OCI-LY7 (cell line): ENCODE measurements around the gene GLRA1. TPM values are rescaled to one million over a fixed set of nuclear protein-coding genes. Genes with fewer than 3 reads are reported as not detected.

Experiments
- BruUV-seq: library from RNA; stranded (reverse); fragments of 400-500 nt; replicated peaks from 2 replicates; lab custom pipeline; 2021; lab: Mats Ljungman, UMichigan
- CTCF ChIA-PET: fragments of 300-600 bp; sonication (Branson Sonifier 250); formaldehyde crosslinking; loops from one replicate; lab custom pipeline; 2022; ENCODE audit warnings: antibody characterized with exemption; ENCODE audit not compliant: unreplicated experiment; lab: Charles Lee
- POLR2A ChIA-PET: fragments of 300-600 bp; sonication (Branson Sonifier 250); formaldehyde crosslinking; loops from one replicate; lab custom pipeline; 2022; ENCODE audit warnings: antibody characterized with exemption; lab: Charles Lee
- DNase-seq: peaks from one replicate; pipeline ENCODE4 v3.0.0-alpha.2; 2015; ENCODE audit warnings: low spot score
- H2AFZ ChIP-seq: fragments of 200-600 bp; sonication (generic), shearing (Covaris generic); 2 replicates; pipeline ENCODE4 v1.6.1; 2014; ENCODE audit warnings: mild to moderate bottlenecking, antibody characterized with exemption, low read length, moderate library complexity
- H3K27ac ChIP-seq: fragments of 200-600 bp; sonication (generic); 2 replicates; pipeline ENCODE4 v1.5.1; 2014; ENCODE audit warnings: mixed run types, low read depth, mild to moderate bottlenecking, moderate library complexity, low read length, inconsistent platforms; ENCODE audit not compliant: poor library complexity, severe bottlenecking
- H3K36me3 ChIP-seq: fragments of 200-600 bp; sonication (generic); 2 replicates; pipeline ENCODE4 v1.6.1; 2014; ENCODE audit warnings: mild to moderate bottlenecking, antibody characterized with exemption, low read length, moderate library complexity, mixed read lengths; ENCODE audit not compliant: insufficient read depth
- H3K4me1 ChIP-seq: fragments of 200-600 bp; sonication (generic); 2 replicates; pipeline ENCODE4 v1.5.1; 2014; ENCODE audit warnings: mild to moderate bottlenecking, low read length; ENCODE audit not compliant: insufficient read depth, poor library complexity, severe bottlenecking
- H3K4me2 ChIP-seq: fragments of 200-600 bp; sonication (generic); 2 replicates; pipeline ENCODE4 v1.6.1; 2014; ENCODE audit warnings: mild to moderate bottlenecking, low read length
- H3K4me3 ChIP-seq: fragments of 200-600 bp; sonication (generic); 2 replicates; pipeline ENCODE4 v1.5.1; 2014; ENCODE audit warnings: mild to moderate bottlenecking, low read depth, low read length; ENCODE audit not compliant: poor library complexity, severe bottlenecking
- H3K79me2 ChIP-seq: fragments of 200-600 bp; sonication (generic); 2 replicates; pipeline ENCODE4 v1.6.1; 2016; ENCODE audit warnings: low read depth, mild to moderate bottlenecking, low read length, moderate library complexity, mixed read lengths; ENCODE audit not compliant: insufficient read depth
- H3K9me2 ChIP-seq: fragments of 200-600 bp; sonication (generic); 2 replicates; pipeline ENCODE4 v1.6.1; 2016; ENCODE audit warnings: mild to moderate bottlenecking, low read length, mixed read lengths; ENCODE audit not compliant: insufficient read depth
- H3K9me3 ChIP-seq: fragments of 200-600 bp; sonication (generic); 2 replicates; pipeline ENCODE4 v1.6.1; 2014; ENCODE audit warnings: mild to moderate bottlenecking, mixed run types, low read length, mixed read lengths
- H4K20me1 ChIP-seq: fragments of 200-600 bp; sonication (generic); 2 replicates; pipeline ENCODE4 v1.6.1; 2014; ENCODE audit warnings: mild to moderate bottlenecking, antibody characterized with exemption, low read length, moderate library complexity, mixed read lengths; ENCODE audit not compliant: insufficient read depth
- EZH2phosphoT487 ChIP-seq: fragments of 200-600 bp; sonication (generic); IDR thresholded peaks from 2 replicates; pipeline ENCODE4 v1.6.1; 2018; ENCODE audit warnings: low read depth, borderline replicate concordance, mild to moderate bottlenecking, mixed run types, antibody characterized with exemption, low read length, moderate library complexity, mixed read lengths
- intact Hi-C: fragments of 100-400 bp; cut with micrococcal nuclease; formaldehyde crosslinking; loops from one replicate; pipeline ENCODE4 v1.10.0; 2022; ENCODE audit not compliant: unreplicated experiment
- small RNA-seq: library from RNA; depleted of rRNA; stranded (forward); fragments of <200 nt; gene quantifications from one replicate; pipeline ENCODE3, GENCODE V24; 2014
- total RNA-seq, 2 experiments: library from RNA; depleted of rRNA in 1 of 2; stranded (reverse); fragments of >200 nt in 1 of 2; shearing (Covaris generic) in 1 of 2; gene quantifications; 2 replicates each; pipeline ENCODE4 v1.2.3, GENCODE V29; 2014 to 2022
- TF ChIP-seq, protein P1 (sequence below): fragments of 200-600 bp; sonication (generic); conservative IDR thresholded peaks from 2 replicates; pipeline ENCODE4 v1.5.1; 2014; ENCODE audit warnings: mild to moderate bottlenecking, antibody characterized with exemption, low read length, moderate library complexity, mixed read lengths

Gene GLRA1
- total RNA-seq, 2 experiments from 2014 or later: not detected

DNA sequence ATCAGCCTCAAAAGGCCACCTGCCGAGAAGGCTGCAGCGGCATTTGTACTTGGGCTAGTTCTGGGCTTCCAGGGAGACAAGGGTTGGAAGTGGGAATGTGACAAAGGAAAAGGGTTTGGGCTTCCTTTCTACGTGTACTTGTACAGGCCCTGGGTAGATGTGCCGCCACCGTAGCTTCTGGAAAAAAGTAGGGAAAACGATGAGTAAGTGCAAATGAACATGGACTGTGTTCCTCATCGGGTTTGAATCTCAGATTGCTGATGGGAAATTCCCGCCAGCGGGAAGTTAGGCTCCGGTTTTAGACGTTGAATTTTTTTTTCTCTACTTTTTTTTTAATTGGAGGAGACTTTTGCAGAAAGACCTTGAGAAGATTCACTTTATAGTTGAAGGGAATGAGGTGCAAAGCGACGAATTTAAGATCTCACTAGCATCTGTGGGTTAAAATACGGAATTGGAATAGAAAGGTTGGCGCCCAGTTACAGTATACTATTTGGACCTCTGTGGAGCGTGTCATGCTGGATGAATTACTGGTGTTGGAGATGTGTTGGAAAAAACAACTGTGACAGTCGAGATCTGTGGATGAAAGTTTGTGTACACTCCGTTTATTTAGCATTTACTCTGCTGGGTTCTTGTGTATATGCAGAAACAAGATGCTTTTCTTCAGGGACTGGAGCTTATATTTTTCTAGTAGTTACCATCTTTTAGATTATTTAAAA is 151.6 kb downstream of the GLRA1 start:
- H3K9me2 ChIP-seq: no peaks in the 10 kb centered on the region
- peaks cover 58% of the 10 kb centered on the region for H3K36me3 ChIP-seq
- peak overlapping the region; percentile 87 for H3K27ac ChIP-seq
- BruUV-seq: TSS peak; percentile 51
- no peak overlapping the region for H2AFZ ChIP-seq
- H3K79me2 ChIP-seq: peaks cover 65% of the 10 kb centered on the region
- H3K4me1 ChIP-seq: peaks cover 50% of the 10 kb centered on the region
- H3K4me2 ChIP-seq: peak overlapping the region; percentile 78
- DNase-seq: no peak
- peaks cover 56% of the 10 kb centered on the region for H4K20me1 ChIP-seq
- peak overlapping the region; percentile 91 for H3K4me3 ChIP-seq
- no peak for TF ChIP-seq EZH2phosphoT487
- TF ChIP-seq, protein P1, sequence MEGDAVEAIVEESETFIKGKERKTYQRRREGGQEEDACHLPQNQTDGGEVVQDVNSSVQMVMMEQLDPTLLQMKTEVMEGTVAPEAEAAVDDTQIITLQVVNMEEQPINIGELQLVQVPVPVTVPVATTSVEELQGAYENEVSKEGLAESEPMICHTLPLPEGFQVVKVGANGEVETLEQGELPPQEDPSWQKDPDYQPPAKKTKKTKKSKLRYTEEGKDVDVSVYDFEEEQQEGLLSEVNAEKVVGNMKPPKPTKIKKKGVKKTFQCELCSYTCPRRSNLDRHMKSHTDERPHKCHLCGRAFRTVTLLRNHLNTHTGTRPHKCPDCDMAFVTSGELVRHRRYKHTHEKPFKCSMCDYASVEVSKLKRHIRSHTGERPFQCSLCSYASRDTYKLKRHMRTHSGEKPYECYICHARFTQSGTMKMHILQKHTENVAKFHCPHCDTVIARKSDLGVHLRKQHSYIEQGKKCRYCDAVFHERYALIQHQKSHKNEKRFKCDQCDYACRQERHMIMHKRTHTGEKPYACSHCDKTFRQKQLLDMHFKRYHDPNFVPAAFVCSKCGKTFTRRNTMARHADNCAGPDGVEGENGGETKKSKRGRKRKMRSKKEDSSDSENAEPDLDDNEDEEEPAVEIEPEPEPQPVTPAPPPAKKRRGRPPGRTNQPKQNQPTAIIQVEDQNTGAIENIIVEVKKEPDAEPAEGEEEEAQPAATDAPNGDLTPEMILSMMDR: no peak
- H3K9me3 ChIP-seq: no peaks in the 10 kb centered on the region
- intact Hi-C loops: loop anchor here (5.0 kb wide), 2 partner anchors 521 to 561 kb away; partner anchors contain the start of gene GM2A
- ChIA-PET CTCF (interaction anchor here (2.1 kb wide), 1 partner anchor 11 kb away, joined by 4 read pairs; no protein-coding TSS in a partner anchor), POLR2A (interaction anchor here (1.0 to 7.8 kb wide), 3 partner anchors 10 to 16 kb away, joined by 3 to 69 read pairs (median 11); partner anchors contain the start of gene ATOX1)

Small RNAs within 50 kb of the gene (small RNA-seq; reads per million reads assigned to genes)
- 0.31 reads per million for gene RNA5SP198

Other genes starting within 250 kb of the GLRA1 start
- gene SPARC, start 237.9 kb downstream of the GLRA1 start, total RNA-seq (2014; rRNA removed; shearing (Covaris generic)): not detected in 2 replicates
- gene SPARC, start 237.9 kb downstream of the GLRA1 start, total RNA-seq (2022): 0.89 TPM in 1 of 2 replicates, not detected in the other
- 58.2 and 71.0 TPM in 2 replicates for gene ATOX1, start 166.2 kb downstream of the GLRA1 start, total RNA-seq (2014; rRNA removed; shearing (Covaris generic))
- gene ATOX1, start 166.2 kb downstream of the GLRA1 start, total RNA-seq (2022): 86.6 and 92.5 TPM in 2 replicates
- gene G3BP1, start 152.9 kb downstream of the GLRA1 start, total RNA-seq (2014; rRNA removed; shearing (Covaris generic)): 163 and 178 TPM in 2 replicates
- 232 and 261 TPM in 2 replicates for gene G3BP1, start 152.9 kb downstream of the GLRA1 start, total RNA-seq (2022)